GM20000 (cell line): Measurements from ENCODE around the gene ZBTB12.
"Not testable (repeated sequence)": the region's sequence is repeated elsewhere in the genome, so short reads cannot be mapped to it uniquely, and the experiment has no call there.

Source experiments
- DNase-seq: peaks from one replicate; pipeline ENCODE4 v3.0.0; 2012; ENCODE audit warnings: low spot score
- TF ChIP-seq, protein P1 (sequence below): IDR thresholded peaks from 2 replicates; pipeline ENCODE4 v1.5.1; 2012; ENCODE audit warnings: mild to moderate bottlenecking, control low read depth; ENCODE audit errors: extremely low read depth, missing control alignments

ZBTB12 gene

DNA sequence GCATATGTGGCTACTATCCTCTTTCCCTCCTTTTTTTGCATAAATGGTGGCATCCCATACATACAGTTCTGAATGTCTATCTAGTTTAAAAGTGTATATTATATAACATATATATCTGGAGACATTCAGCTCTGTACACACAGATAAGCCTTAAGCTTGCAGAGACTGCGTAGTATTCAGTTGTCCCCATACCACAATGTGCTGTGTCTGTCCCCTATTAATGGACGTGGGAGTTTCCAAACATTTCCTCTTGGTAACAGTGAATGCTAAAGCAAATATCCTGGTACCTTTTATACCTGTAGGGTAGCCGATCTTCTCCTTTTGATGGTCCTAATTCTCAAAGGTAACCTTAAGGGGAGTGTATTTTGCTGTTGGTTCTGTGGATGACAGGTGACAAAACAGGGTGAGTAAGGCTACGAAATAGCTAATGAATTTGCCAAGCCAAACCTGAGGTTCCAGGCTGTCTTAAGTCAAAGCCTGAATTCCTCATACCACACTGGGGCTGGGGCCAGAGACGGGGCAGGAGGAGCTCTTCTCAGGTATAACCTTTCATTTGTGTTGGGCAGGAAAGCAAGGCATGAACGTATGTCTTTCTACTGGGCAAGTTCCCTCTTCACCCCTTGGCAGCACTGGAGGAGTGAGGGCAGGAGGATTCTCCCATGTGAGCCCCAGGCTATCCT, 17.9 kb upstream of the ZBTB12 start:
- no peak for DNase-seq
- TF ChIP-seq, protein P1, sequence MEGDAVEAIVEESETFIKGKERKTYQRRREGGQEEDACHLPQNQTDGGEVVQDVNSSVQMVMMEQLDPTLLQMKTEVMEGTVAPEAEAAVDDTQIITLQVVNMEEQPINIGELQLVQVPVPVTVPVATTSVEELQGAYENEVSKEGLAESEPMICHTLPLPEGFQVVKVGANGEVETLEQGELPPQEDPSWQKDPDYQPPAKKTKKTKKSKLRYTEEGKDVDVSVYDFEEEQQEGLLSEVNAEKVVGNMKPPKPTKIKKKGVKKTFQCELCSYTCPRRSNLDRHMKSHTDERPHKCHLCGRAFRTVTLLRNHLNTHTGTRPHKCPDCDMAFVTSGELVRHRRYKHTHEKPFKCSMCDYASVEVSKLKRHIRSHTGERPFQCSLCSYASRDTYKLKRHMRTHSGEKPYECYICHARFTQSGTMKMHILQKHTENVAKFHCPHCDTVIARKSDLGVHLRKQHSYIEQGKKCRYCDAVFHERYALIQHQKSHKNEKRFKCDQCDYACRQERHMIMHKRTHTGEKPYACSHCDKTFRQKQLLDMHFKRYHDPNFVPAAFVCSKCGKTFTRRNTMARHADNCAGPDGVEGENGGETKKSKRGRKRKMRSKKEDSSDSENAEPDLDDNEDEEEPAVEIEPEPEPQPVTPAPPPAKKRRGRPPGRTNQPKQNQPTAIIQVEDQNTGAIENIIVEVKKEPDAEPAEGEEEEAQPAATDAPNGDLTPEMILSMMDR: no peak

DNA sequence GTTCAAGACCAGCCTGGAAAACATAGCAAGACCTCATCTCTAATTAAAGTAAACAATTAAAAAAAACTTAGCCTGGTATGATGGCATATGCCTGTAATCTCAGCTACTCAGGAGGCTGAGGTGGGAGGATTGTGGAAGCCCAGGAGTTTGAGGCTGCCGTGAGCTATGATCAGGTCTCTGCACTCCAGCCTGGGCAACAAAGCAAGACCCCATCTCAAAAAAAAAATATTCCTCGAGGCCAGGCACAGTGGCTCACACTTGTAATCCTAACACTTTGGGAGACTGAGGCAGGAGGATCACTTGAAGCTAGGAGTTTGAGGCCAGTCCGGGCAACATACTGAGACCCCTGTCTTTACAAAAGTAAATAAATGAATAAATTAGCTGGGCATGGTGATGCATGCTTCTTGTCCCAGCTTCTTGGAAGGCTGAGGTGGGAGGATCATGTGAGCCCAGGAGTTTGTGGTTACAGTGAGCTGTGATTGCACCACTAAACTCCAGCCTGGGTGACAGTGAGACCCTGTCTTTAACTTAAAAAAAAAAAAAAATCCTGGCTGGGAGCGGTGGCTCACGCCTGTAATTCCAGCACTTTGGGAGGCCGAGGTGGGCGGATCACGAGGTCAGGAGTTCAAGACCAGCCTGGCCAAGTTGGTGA, 16.3 kb upstream of the ZBTB12 start:
- TF ChIP-seq, protein P1: no peak
- no peak for DNase-seq

DNA sequence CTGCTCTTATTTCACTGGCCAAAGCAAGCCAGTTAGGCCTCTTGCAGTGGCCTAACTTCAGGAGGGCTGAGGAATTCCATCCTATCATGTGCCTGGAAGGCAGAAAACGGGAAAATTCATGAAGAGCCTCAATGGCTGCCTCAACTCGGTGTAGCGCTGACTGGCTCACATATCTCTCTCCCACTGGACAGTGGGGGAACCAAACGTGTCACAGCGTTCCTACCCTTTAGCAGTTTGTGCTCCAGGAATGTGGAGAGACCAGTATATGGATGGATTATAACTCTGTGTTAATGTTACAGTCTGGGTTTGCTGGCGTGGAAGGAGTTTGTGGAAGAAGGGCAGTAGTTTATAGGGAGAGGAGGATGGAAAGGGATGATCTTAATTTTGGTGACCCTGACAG, 13.9 kb upstream of the ZBTB12 start:
- TF ChIP-seq, protein P1: no peak

DNA sequence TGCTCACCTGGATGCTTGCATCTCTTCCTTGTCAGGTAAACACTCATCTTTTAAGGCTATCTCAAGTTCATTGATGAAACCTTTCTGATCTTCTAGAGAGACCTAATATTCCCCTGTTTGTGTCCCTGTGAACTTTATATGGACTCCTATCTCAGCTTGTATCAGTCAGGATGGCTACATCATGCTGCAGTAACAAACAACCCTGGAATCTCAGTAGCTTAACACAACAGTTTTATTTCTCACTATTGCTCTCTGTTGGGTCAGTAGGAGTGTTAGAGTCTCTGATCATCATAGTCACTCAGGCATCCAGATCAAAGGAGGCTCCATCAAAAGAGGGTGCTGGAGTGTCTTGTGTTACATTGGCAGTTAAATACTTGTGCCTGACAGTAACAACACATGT, 13.5 kb upstream of the ZBTB12 start:
- TF ChIP-seq, protein P1: no peak
- DNase-seq: no peak

More for the DNA sequence above, 13.9 kb upstream of the ZBTB12 start:
- DNase-seq: no peak

DNA sequence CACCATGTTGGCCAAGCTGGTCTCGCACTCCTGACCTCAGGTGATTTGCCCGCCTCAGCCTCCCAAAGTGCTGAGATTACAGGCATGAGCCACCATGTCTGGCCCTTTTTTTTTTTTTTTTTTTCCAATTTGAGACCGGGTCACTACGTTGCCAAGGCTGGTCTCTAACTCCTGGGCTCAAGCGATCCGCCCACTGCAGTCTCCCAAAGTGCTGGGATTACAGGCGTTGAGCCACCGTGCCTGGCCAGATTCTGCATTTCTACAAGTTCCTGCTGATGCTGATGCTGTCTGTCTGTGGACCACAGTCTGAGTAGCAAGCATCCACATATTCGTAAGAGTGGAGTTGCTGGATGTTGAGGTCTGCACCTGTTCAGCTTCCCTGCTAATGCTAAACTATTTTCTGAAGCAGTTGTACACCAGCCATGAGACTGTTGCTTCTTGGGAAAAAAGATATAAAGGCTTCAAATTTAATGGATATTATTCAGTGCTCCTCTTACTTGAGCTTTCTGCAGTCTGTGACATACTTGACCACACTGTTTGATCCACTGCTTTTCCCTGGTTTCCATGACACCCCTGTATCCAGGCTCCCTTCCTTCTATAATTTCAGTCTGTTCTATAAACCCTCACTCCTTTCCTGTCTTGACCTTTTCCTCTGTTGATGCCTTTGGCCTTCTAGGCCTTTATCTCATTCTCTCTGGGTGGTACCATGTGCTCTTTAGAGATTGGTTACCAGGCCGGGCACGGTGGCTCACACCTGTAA, 10.1 kb upstream of the ZBTB12 start:
- DNase-seq: no peak
- TF ChIP-seq, protein P1: no peak

DNA sequence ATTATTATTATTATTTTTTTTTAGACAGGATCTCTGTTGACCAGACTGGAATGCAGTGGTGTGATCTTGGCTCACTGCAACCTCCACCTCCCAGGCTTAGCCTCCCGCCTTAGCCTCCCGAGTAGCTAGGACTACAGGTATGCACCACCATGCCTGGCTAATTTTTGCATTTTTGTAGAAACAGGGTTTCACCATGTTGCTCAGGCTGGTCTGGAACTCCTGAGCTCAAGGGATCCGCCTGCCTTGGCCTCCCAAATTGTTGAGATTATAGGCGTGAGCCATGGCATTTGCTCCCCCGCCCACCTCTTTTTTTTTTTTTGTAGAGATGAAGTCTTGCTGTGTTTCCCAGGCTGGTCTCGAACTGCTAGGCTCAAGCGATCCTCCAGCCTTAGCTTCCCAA, 7.4 kb upstream of the ZBTB12 start:
- not testable (repeated sequence) for DNase-seq

DNA sequence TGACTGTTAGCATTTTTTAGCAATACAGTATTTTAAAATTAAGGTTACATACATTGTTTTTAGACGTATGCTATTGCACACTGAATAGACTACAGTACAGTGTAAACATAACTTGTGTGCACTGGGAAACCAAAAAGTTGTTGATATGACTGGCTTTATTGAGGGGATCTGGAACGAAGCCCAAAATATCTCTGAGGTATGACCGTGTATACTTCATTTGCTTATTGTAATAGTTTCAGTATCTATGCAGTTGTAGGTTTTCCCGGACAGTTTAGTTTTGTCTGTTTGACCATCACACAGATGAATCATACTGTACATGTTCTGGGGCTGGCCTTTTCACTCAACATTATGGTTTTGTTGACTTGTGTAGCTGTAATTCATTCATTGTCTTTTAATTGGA, 6.9 kb upstream of the ZBTB12 start:
- peak; percentile 73 for DNase-seq

DNA sequence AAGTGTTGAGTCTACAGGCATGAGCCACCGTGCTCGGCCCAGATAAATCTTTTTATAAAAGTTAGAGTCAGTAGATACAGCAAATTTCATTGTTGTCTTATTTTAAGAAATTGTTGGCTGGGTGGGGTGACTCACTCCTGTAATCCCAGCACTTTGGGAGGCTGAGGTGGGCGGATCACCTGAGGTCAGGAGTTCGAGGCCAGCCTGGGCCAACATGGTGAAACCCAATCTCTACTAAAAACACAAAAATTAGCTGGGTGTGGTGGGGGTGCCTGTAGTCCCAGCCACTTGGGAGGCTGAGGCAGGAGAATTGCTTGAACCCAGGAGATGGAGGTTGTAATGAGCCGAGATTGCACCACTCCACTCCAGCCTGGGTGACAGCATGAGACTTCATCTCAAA, 6.4 kb upstream of the ZBTB12 start:
- not testable (repeated sequence) for DNase-seq

More for the DNA sequence above, 6.9 kb upstream of the ZBTB12 start:
- TF ChIP-seq, protein P1: no peak
